Motor neuron (in vitro differentiated cells): ENCODE results near the gene SPIN2A. TPM values are rescaled to one million over a fixed set of nuclear protein-coding genes. Genes with fewer than 3 reads are reported as not detected.
"Not testable (repeated sequence)": the region's sequence is repeated elsewhere in the genome, so short reads cannot be mapped to it uniquely, and the experiment has no call there.

Experiments
- ATAC-seq, 8 experiments: fragments of 200-7000 bp; cut with Tn5 transposase; replicated peaks in 6 of 8; 2 replicates each; pipeline ENCODE4 v1.8.0; 2021; ENCODE audit warnings: mild to moderate bottlenecking in 8 of 8, moderate library complexity in 8 of 8
- H3K27ac ChIP-seq, 2 donors: fragments of 250-450 bp; sonication (Bioruptor Pico); 2 replicates each; pipeline ENCODE4 v1.9.0; 2021; ENCODE audit warnings: antibody characterized with exemption in 2 of 2, mild to moderate bottlenecking in 2 of 2, moderate library complexity in 1 of 2
- H3K4me1 ChIP-seq, 2 donors: fragments of 250-450 bp; sonication (Bioruptor Pico); replicated peaks in 1 of 2; 2 replicates each; pipeline ENCODE4 v1.6.1; 2021; ENCODE audit warnings: antibody characterized with exemption in 2 of 2, mild to moderate bottlenecking in 2 of 2, moderate library complexity in 1 of 2
- H3K4me3 ChIP-seq, 5 donors: fragments of 250-450 bp; sonication (Bioruptor Pico); 2 replicates each; pipeline ENCODE4 v1.9.0; 2021; ENCODE audit warnings: antibody characterized with exemption in 5 of 5, mild to moderate bottlenecking in 5 of 5, moderate library complexity in 4 of 5
- WGBS, 10 experiments: fragments of 450-650 bp; shearing (Covaris generic); methylation state at CpG; one replicate each; pipeline ENCODE4 v1.0.0; 2022; 5-methylcytosine and 5-hydroxymethylcytosine counted together
- in situ Hi-C, 9 experiments: fragments of 400-800 bp; cut with MboI; loops; one replicate each; pipeline ENCODE4 v1.15.0; 2021; ENCODE audit warnings: low sequenced_read_pairs in 9 of 9, low pct_unique_long_range_greater_than_20kb in 2 of 9; ENCODE audit not compliant: unreplicated experiment in 9 of 9
- total RNA-seq, 8 experiments: library from RNA; unstranded; fragments of 300-600 nt; gene quantifications; 2 replicates each; pipeline versions ENCODE4 v1.2.3 to v1.2.4, GENCODE V29; 2022

SPIN2A gene
- 1 to 10 TPM in 6 of 8 experiments, under 1 TPM in 2; 0.42 to 9.5 (median 1.6) TPM for total RNA-seq

DNA sequence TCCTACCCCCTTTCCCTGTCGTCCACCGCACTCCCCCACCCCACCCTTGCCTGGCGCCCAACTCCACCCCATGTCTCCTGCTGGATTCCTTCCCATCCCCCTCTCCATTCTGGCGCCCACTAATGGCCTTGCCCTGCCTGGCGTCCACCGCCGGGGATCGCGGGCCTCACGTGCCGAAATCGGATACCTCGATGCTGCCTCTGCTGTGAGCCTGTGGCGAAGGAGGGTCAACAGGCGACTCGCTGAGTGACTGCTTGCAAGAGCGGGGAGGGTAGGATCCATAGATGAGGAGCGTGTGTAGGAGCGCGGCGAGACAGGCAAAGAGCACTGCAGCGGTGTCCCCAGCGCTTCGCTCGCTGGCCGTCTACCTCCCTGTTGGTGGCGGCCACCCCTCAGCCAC, at the start of gene SPIN2A:
SPIN2A (minus strand) TSS at position 325 of the 400 bp plus-strand sequence. CDS start 800 bp downstream, outside the sequence.
- peak in 7 of 8 experiments; percentile 57 to 90 (median 83) for ATAC-seq
- H3K4me1 ChIP-seq, H3K4me3 ChIP-seq, H3K27ac ChIP-seq, in situ Hi-C loops: not testable (repeated sequence)
- 38% methylated on average over 10 of the region's 27 CpGs; no CpG with 5 or more reads in 9 of the 10 experiments for WGBS, 10 experiments

DNA sequence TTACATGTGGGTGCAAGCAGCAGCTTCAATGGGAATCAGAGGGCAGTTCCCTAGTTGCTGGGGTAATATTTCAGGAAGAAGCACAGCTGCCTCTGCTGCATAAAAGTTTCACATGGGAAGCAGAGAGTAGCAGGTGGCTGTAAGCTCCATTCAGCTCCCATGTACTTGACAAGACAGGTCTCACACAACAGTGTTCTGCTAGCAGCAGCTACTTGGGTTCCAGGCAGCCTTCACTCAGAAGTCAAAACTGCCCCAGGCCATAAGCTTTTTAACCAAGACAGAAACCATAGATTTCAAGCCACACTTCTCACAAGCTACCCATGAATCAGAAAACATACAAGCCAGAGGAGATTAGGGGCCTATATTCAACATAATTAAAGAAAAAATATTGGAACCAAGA, 41.4 kb upstream of the SPIN2A start:
- in situ Hi-C loops, result no loop called here
- no peak overlapping the region for H3K4me3 ChIP-seq
- H3K4me1 ChIP-seq, result no peaks in the 10 kb centered on the region
- ATAC-seq, result no peak
- no peak overlapping the region for H3K27ac ChIP-seq

DNA sequence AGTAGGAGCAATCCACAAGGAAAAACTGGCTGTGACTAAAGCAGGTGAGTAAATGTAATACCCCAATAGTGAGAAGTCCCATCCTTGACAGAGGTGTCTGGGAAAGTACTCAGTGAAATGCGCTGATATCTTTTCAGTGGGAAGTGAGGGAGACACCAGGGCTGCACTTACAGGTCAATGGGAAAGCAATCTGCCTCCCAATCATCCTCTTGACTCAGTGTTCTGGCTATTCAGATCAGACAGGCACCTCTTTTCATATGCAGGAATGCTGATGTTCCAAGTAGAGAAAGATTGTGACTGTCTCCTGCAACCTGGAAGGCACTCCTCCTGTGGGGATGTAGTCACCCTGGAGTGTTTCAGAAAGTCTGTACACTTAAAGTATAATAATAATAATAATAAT, 39.9 kb upstream of the SPIN2A start:
- in situ Hi-C loops, result no loop called here
- Histone ChIP-seq H3K4me1 (no peaks in the 10 kb centered on the region), H3K27ac (no peak overlapping the region), H3K4me3 (no peak overlapping the region)
- no peak for ATAC-seq
- WGBS, 10 experiments, result 0 to 40% (median 0%) methylated on average over 1 of the region's 1 CpG; no CpG with 5 or more reads in 7 of the 10 experiments

DNA sequence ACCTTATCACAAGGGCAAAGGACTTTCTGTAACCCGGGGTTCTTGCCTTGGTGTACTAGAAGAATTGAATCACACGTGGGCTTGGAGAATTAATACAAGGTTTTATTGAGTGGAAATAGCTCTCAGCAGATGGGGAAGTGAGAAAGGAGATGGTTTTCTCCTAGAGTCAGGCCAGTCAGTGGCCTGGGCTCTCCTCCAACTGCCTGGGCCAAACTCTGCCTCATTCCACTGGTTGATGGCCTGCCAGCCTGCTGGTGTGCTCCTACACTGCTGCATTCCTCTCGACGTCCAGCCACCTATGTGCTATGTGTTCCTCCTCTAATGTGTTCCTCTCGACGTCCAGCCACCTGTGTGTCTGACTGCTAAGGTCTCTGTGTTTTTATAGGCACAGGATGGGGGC, 35.3 kb upstream of the SPIN2A start:
- no peak overlapping the region for H3K4me3 ChIP-seq
- in situ Hi-C loops, result no loop called here
- WGBS, 10 experiments, result 11 to 92% (median 17%) methylated on average over 1 to 4 of the region's 6 CpGs; no CpG with 5 or more reads in 7 of the 10 experiments
- no peak overlapping the region for H3K27ac ChIP-seq
- ATAC-seq, result no peak
- H3K4me1 ChIP-seq, result no peaks in the 10 kb centered on the region

DNA sequence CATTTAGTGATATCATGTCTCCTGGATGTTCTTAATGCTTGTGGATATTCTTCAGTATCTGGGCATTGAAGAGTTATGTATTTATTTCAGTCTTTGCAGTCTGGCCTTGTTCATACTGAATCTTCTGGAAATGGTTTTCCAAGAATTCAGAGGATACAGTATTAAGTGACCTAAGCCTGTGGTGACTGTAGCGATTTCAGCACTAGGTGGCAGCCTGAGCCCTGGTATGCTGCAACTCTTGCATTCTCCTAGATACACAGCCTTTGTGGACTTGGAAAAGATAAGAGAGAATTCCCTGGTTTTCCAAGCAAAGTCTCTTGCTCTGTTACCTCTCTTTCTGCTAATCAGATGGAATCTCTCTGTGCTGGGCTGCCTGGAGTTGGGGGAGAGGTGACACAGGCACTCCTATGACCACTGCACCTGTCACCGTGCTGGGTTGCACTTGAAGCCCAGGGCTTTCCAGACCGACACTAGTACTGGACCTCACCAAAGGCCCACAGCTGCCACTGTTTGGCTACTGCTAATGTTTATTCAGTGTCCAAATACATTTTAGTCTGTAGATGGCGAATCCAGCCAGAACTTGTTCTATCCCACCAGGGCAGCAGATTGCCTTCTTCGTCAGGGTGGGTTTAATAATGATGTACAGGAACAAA, 19.3 kb upstream of the SPIN2A start:
- 0 to 80% (median 35%) methylated on average over 1 to 5 of the region's 5 CpGs; no CpG with 5 or more reads in 6 of the 10 experiments for WGBS, 10 experiments
- ATAC-seq, result peak in 7 of 8 experiments; percentile 45 to 88 (median 84)
- Histone ChIP-seq H3K4me1 (no peaks in the 10 kb centered on the region), H3K4me3 (no peak overlapping the region), H3K27ac (no peak overlapping the region)
- in situ Hi-C loops, result no loop called here

DNA sequence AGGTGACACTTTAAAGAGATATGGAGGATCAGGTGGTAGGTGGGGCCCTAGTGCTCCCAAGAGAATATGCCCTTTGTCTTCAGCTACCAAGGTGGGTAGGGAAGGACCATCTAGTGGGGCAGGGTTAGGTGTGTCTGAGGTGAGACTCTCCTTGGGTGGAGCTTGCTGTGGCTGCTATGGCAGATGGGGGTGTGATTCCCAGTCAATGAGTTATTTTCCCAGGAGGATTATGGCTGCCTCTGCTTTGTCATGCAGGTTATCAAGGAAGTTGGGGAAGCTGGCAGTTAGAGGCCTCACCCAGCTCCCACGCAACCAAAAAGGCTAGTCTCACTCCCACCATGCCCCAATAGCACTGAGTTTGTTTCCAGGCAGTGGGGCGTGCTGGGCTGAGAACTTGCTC, 18.0 kb upstream of the SPIN2A start:
- H3K27ac ChIP-seq, result no peak overlapping the region
- WGBS, 10 experiments, result 20 to 80% methylated on average over 1 of the region's 2 CpGs; no CpG with 5 or more reads in 8 of the 10 experiments
- peak in 1 of 8 experiments; percentile 43 for ATAC-seq
- no peaks in the 10 kb centered on the region for H3K4me1 ChIP-seq
- in situ Hi-C loops, result no loop called here
- H3K4me3 ChIP-seq, result no peak overlapping the region

DNA sequence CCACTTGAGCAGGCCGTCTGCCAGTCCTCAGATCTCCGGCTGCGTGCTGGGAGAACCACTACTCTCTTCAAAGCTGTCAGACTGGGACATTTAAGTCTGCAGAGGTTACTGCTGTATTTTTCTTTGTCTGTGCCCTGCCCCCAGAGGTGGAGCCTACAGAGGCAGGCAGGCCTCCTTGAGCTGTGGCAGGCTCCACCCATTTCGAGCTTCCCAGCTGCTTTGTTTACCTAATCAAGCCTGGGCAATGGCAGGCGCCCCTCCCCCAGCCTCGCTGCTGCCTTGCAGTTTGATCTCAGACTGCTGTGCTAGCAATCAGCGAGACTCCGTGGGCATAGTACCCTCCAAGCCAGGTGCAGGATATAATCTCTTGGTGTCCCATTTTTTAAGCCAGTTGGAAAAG, 15.0 kb upstream of the SPIN2A start:
- peak overlapping the region in 1 of 2 donors; percentile 23 for H3K27ac ChIP-seq
- H3K4me1 ChIP-seq, ATAC-seq, H3K4me3 ChIP-seq, in situ Hi-C loops: not testable (repeated sequence)
- 50% methylated on average over 2 of the region's 8 CpGs; no CpG with 5 or more reads in 9 of the 10 experiments for WGBS, 10 experiments

DNA sequence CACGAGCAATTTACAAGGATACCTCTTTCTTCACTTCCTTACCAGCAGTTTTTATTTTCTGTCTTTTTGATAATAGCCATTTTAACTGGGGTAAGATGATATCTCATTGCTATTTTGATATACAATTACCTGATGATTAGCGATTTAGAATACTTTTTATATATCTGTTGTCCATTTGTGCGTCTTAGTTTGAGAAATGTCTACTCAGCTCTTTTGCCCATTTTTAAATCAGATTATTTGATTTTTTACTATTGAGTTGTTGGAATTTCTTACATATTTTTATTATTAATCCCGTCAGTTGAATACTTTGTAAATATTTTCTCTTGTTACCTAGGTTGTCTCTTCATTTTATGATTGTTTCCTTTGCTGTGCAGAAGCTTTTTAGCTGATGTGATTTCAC, 1.5 kb upstream of the SPIN2A start:
- in situ Hi-C loops, result no loop called here
- no peak overlapping the region for H3K27ac ChIP-seq
- WGBS, 10 experiments, result 53 to 90% (median 84%) methylated on average over 1 to 4 of the region's 4 CpGs; no CpG with 5 or more reads in 2 of the 10 experiments
- no peak for ATAC-seq
- no peaks in the 10 kb centered on the region for H3K4me1 ChIP-seq
- H3K4me3 ChIP-seq, result no peak overlapping the region

DNA sequence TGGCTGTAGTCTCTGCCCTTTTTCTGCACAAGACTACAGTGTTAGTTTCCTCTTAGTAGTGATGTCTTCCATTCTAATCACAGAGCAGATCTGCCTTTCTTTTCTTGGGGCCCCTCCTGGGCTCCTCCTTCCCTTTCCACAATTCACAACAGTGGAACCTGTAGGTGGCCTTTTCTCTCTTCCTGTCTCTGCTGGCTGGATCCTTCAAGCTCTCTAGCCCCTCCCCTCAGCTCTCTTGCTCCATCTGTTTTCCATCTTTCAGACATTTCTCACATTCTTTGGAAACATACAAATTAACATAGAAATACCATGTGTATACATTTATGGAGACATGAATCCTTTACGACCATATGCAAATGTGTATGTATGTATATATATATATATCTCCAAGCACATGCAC, 304 bp upstream of the SPIN2A start:
- no peak overlapping the region for H3K27ac ChIP-seq
- peak in 6 of 8 experiments; percentile 33 to 80 (median 61) for ATAC-seq
- H3K4me1 ChIP-seq, result no peaks in the 10 kb centered on the region
- H3K4me3 ChIP-seq, result no peak overlapping the region
- in situ Hi-C loops, result no loop called here
- WGBS, 10 experiments, result 50 to 80% methylated on average over 1 of the region's 1 CpG; no CpG with 5 or more reads in 8 of the 10 experiments

DNA sequence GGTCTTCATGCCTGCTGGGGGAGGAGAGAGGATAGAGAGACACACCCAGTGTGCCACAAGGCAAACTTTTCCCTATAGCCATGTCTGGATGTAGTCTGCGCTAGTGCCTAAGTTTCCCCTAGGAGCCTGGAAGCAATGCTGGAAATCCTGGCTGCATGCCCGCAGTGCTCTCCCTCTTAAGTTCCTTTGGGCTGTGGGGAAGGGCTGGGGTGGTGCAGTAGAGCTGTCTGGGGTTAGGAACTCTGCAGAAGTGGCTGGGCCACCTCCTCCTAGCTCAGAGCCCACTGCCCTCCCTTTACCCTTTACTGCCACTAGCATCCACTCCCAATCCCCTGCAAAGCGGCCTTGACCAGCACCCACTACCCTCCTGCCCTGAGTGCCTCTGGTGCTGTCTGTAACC, 608 bp downstream of the SPIN2A start:
- H3K27ac ChIP-seq, H3K4me1 ChIP-seq, in situ Hi-C loops, H3K4me3 ChIP-seq: not testable (repeated sequence)
- ATAC-seq, result peak in 5 of 8 experiments; percentile 4 to 41 (median 24)
- no CpG with 5 or more reads among the region's 3 CpGs for WGBS, 10 experiments

DNA sequence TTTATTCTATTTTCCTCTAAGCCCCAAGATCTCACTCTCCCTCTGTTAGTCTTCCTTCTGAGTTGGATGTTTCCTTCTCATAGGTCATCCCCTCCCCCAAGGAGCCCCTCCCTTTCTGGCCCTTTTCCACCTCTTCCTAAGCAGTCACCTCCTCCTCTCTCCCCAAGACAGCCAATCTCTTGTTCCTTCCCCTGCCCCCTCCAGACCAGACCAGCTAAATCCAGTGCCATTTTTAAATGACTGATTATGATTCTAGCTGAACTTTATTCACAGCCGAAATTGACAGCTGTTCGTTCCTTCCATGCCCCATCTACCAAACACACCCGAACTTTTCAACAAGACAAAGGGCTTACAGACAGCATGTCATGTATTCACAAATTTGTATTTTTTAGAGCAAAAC, 1.9 kb downstream of the SPIN2A start:
- WGBS, 10 experiments, result 50% methylated on average over 1 of the region's 3 CpGs; no CpG with 5 or more reads in 9 of the 10 experiments
- no peak overlapping the region for H3K27ac ChIP-seq
- ATAC-seq, result no peak
- H3K4me1 ChIP-seq, result no peaks in the 10 kb centered on the region
- in situ Hi-C loops, result no loop called here
- no peak overlapping the region for H3K4me3 ChIP-seq

DNA sequence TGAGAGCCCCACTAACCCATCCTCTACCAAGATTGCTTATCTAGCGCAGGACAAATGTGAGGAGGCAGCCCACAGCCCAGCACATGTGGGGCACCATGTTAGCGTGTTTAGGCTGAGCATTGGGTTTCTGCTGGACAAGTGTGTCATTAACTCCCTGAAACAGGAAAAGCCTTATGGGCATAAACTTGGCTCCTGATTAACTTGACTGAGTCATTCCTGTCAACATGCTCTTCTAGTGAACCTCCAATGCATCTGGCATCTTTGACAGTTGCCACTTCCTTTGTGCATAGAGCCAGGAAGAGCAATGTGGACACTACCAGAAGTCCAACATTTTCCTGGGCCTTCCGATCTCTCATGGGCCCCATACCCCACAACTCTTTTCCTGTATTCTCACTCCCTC, 2.5 kb downstream of the SPIN2A start:
- no peak for ATAC-seq
- 71 to 80% methylated on average over 1 to 2 of the region's 3 CpGs; no CpG with 5 or more reads in 8 of the 10 experiments for WGBS, 10 experiments
- in situ Hi-C loops, result no loop called here
- Histone ChIP-seq H3K27ac (no peak overlapping the region), H3K4me1 (no peaks in the 10 kb centered on the region), H3K4me3 (no peak overlapping the region)

DNA sequence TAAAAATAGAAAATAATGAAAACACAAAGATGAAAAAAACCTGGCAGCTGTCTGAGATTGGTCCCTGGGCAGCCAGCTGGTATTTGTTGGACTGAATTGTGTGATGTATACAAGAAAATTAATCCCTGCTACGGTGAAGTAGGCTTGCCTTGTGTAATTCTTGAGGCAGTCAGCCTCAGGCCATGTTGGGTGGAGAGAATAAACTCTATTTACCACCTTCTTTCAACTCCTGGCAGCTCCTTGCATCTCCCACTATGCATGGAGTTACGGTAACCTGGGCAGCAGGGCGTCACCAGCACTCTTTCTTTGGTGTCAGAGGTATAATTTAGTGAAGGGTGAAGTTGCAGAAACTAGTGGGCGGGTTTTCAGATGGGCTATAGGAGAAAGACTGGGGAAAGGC, 3.5 kb downstream of the SPIN2A start:
- in situ Hi-C loops, result no loop called here
- no peak overlapping the region for H3K27ac ChIP-seq
- no peak overlapping the region for H3K4me3 ChIP-seq
- ATAC-seq, result peak in 4 of 8 experiments; percentile 43 to 81 (median 50)
- no peaks in the 10 kb centered on the region for H3K4me1 ChIP-seq
- WGBS, 10 experiments, result 30 to 50% methylated on average over 2 of the region's 4 CpGs; no CpG with 5 or more reads in 8 of the 10 experiments

DNA sequence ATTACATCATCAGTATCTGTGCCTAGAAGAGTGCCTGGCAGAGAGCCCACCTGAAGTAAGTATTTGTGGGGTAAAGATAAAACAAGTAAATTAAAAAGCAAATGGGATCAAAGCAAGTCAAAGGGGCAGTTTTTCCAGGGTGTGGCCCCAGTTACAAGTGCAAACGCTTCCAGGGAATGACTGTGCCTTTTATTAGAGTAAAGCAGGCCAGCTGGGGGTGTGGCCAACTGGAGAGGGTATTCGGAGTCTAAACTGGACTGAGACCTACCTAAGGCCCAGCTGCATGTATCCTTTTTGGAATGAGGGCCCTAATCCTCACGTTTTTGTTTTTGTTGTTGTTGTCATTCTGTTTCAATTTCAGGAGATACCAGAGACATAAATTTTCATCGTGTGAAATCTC, 3.9 kb downstream of the SPIN2A start:
- H3K27ac ChIP-seq, H3K4me1 ChIP-seq, in situ Hi-C loops, H3K4me3 ChIP-seq: not testable (repeated sequence)
- WGBS, 10 experiments, result 38 to 80% methylated on average over 1 to 3 of the region's 4 CpGs; no CpG with 5 or more reads in 8 of the 10 experiments
- ATAC-seq, result peak in 3 of 8 experiments; percentile 37 to 86 (median 66)
